Activated CD4-positive, alpha-beta T cell treated with anti-CD3 and anti-CD28 coated beads for 36 hours (primary cell): ENCODE data around the gene GPR17. TPM values are rescaled to one million over a fixed set of nuclear protein-coding genes. Genes with fewer than 3 reads are reported as not detected.

Source experiments
- ATAC-seq: fragments of 200-7000 bp; cut with Tn5 transposase; one replicate; pipeline ENCODE4 v1.10.0; 2021; ENCODE audit warnings: mild to moderate bottlenecking, moderate library complexity
- CTCF ChIA-PET: fragments of 350-600 bp; sonication (Branson Sonifier 250); formaldehyde crosslinking; loops from one replicate; lab custom pipeline; 2021; ENCODE audit warnings: antibody characterized with exemption; lab: Charles Lee
- POLR2A ChIA-PET: fragments of 350-600 bp; sonication (Branson Sonifier 250); formaldehyde crosslinking; loops from one replicate; lab custom pipeline; 2021; ENCODE audit warnings: antibody characterized with exemption, inconsistent platforms; lab: Charles Lee
- DNase-seq: peaks from one replicate; pipeline ENCODE4 v3.0.0-alpha.2; 2020
- H3K27ac Mint-ChIP-seq: one replicate; pipeline ENCODE4 v1.8.0; 2021; ENCODE audit warnings: mixed read lengths
- H3K27me3 Mint-ChIP-seq: one replicate; pipeline ENCODE4 v1.8.0; 2021; ENCODE audit warnings: mixed read lengths
- H3K36me3 Mint-ChIP-seq: one replicate; pipeline ENCODE4 v1.8.0; 2021; ENCODE audit warnings: low read depth, mixed read lengths
- H3K4me1 Mint-ChIP-seq: one replicate; pipeline ENCODE4 v1.8.0; 2021; ENCODE audit warnings: mixed read lengths
- H3K4me3 Mint-ChIP-seq: one replicate; pipeline ENCODE4 v1.8.0; 2021; ENCODE audit warnings: mild to moderate bottlenecking, moderate library complexity, mixed read lengths
- H3K9me3 Mint-ChIP-seq: one replicate; pipeline ENCODE4 v1.8.0; 2021; ENCODE audit warnings: low read depth, mixed read lengths
- intact Hi-C, 2 experiments: fragments of 100-400 bp; cut with DNase I in 1 of 2; cut with micrococcal nuclease in 1 of 2; formaldehyde crosslinking; loops; one replicate each; pipeline versions ENCODE4 v1.14.2 to v1.15.1; 2022 to 2024; cut with DNase I, micrococcal nuclease
- total RNA-seq, 2 experiments: library from RNA; stranded (reverse); gene quantifications; one replicate each; pipeline ENCODE4 v1.2.3, GENCODE V29; 2021

Gene GPR17
- total RNA-seq, 2 experiments from 2014 or later: not detected

DNA sequence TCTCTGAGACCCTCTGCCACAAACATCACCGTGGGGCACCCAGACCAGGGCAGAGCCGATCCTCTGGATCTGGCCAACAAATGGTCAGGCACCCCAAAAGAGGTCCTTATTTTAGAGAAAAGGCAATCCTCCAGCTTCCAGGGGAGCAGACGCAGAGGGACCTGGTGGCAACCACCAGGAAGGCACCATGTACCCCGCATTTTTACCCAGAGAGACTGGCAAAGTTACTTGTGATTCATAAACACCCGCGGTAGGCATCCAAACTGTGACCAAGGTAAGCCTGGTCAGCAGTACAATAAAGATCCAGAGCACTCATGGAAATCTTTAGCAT, 18.9 kb downstream of the GPR17 start:
- no peak overlapping the region for H3K4me3 Mint-ChIP-seq
- ATAC-seq: no peak
- CTCF ChIA-PET: interaction anchor here (1.0 to 2.2 kb wide), 2 partner anchors 15 to 74 kb away, joined by 3 to 5 read pairs; no protein-coding TSS in a partner anchor
- H3K27ac Mint-ChIP-seq: no peak overlapping the region
- intact Hi-C loops: no loop called here
- H3K27me3 Mint-ChIP-seq: peaks cover 35% of the 10 kb centered on the region
- POLR2A ChIA-PET: no interaction called here
- H3K4me1 Mint-ChIP-seq: no peaks in the 10 kb centered on the region
- H3K9me3 Mint-ChIP-seq: no peaks in the 10 kb centered on the region
- DNase-seq: no peak
- H3K36me3 Mint-ChIP-seq: no peaks in the 10 kb centered on the region

GRCh38 chr2:127665267-127665893, 19.4 kb downstream of the GPR17 start:
- H3K4me3 Mint-ChIP-seq: no peak overlapping the region
- ChIA-PET POLR2A (no interaction called here), CTCF (interaction anchor here (1.0 to 2.2 kb wide), 2 partner anchors 15 to 75 kb away, joined by 3 to 5 read pairs; no protein-coding TSS in a partner anchor)
- no peaks in the 10 kb centered on the region for H3K9me3 Mint-ChIP-seq
- no peaks in the 10 kb centered on the region for H3K4me1 Mint-ChIP-seq
- H3K27ac Mint-ChIP-seq: no peak overlapping the region
- no peak for DNase-seq
- no peak for ATAC-seq
- H3K27me3 Mint-ChIP-seq: peaks cover 38% of the 10 kb centered on the region
- no peaks in the 10 kb centered on the region for H3K36me3 Mint-ChIP-seq
- intact Hi-C loops: no loop called here

DNA sequence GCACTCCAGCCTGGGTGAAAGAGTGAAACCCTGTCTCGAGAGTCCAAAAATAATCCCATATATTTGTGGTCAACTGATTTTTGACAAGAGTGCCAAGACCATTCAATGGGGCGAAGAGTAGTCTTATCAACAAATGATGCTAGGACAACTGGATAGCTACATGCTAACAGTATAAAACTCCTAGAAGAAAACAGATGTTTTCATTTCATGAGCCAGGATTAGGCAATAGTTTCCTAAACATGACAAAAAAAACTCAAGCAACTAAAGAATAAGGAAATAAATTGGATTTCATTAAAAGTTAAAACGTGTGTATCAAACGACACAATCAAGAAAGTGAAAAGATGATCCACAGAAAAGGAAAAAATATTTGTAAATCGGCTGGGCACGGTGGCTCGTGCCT, 23.1 kb downstream of the GPR17 start:
- Mint-ChIP-seq H3K4me3 (no peak overlapping the region), H3K27ac (no peak overlapping the region), H3K36me3 (no peaks in the 10 kb centered on the region), H3K4me1 (no peaks in the 10 kb centered on the region), H3K9me3 (no peaks in the 10 kb centered on the region), H3K27me3 (peaks cover 35% of the 10 kb centered on the region)
- DNase-seq: no peak
- ChIA-PET POLR2A (interaction anchor here (0.7 kb wide), 2 partner anchors 64 to 117 kb away, joined by 3 read pairs; no protein-coding TSS in a partner anchor), CTCF (no interaction called here)
- ATAC-seq: no peak
- intact Hi-C loops: no loop called here

GRCh38 chr2:127670055-127670956, 24.4 kb downstream of the GPR17 start:
- Mint-ChIP-seq H3K4me1 (peaks cover 5% of the 10 kb centered on the region), H3K27ac (no peak overlapping the region), H3K4me3 (no peak overlapping the region), H3K27me3 (peaks cover 34% of the 10 kb centered on the region), H3K9me3 (no peaks in the 10 kb centered on the region), H3K36me3 (no peaks in the 10 kb centered on the region)
- ChIA-PET CTCF (no interaction called here), POLR2A (no interaction called here)
- intact Hi-C loops: no loop called here
- no peak for ATAC-seq
- no peak for DNase-seq

DNA sequence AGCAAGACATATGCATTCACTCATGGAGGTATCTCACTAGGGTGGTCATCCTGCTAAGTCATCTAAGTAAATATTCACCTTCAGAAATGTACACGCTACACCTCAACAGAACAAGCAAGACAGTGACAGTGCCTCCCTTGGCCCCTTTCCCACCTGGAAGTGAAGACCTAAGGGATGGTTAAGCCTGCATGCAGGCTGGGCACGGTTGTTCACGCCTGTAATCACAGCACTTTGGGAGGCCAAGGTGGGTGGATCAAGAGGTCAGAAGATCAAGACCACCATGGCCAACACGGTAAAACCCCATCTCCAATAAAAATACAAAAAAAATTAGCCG, 25.0 kb downstream of the GPR17 start:
- no peak for DNase-seq
- H3K4me1 Mint-ChIP-seq: peaks cover 7% of the 10 kb centered on the region
- ChIA-PET CTCF (no interaction called here), POLR2A (no interaction called here)
- peaks cover 35% of the 10 kb centered on the region for H3K27me3 Mint-ChIP-seq
- H3K27ac Mint-ChIP-seq: no peak overlapping the region
- no peak for ATAC-seq
- intact Hi-C loops: no loop called here
- H3K36me3 Mint-ChIP-seq: no peaks in the 10 kb centered on the region
- no peak overlapping the region for H3K4me3 Mint-ChIP-seq
- H3K9me3 Mint-ChIP-seq: no peaks in the 10 kb centered on the region

DNA sequence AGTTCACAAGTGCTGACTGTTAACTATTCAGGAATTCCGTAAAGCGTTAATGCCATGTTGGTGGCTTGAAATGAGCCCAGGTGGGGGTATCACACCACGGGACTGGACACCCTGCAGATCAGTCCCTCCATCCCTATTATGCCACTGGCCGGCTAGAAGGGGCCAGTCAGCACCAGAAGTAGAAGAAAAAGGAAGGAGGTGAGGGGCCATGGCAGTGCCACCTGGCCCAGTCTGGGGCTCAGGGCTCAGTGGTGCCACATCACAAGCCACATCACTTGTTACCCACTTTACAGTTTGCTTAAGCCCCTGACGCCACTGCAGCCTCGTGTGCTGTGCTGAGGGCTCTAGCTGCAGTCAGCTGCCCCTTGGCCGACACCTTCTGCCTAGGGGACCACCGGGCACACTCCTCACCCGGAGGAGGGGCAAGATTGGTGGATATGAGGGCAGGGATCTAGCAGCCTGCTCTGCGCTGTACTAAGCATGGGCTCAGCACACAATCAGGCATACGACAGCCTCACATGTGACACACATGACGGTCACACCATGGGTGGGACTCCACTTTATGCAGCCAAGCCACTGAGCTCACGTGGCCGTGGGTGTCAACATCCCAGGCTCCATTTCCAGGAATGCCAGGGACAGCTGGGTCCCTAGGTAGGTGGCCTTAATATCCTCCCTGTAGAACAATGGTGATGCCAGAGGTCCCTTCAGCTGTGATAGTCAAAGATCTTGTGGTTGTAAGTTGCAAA, 25.8 kb downstream of the GPR17 start:
- DNase-seq (no peak), ATAC-seq (no peak)
- intact Hi-C loops: no loop called here
- no peak overlapping the region for H3K4me3 Mint-ChIP-seq
- no peaks in the 10 kb centered on the region for H3K36me3 Mint-ChIP-seq
- ChIA-PET POLR2A (no interaction called here), CTCF (interaction anchor here (1.6 kb wide), 1 partner anchor 18 kb away, joined by 6 read pairs; no protein-coding TSS in a partner anchor)
- H3K4me1 Mint-ChIP-seq: peaks cover 7% of the 10 kb centered on the region
- H3K9me3 Mint-ChIP-seq: no peaks in the 10 kb centered on the region
- peaks cover 35% of the 10 kb centered on the region for H3K27me3 Mint-ChIP-seq
- no peak overlapping the region for H3K27ac Mint-ChIP-seq

DNA sequence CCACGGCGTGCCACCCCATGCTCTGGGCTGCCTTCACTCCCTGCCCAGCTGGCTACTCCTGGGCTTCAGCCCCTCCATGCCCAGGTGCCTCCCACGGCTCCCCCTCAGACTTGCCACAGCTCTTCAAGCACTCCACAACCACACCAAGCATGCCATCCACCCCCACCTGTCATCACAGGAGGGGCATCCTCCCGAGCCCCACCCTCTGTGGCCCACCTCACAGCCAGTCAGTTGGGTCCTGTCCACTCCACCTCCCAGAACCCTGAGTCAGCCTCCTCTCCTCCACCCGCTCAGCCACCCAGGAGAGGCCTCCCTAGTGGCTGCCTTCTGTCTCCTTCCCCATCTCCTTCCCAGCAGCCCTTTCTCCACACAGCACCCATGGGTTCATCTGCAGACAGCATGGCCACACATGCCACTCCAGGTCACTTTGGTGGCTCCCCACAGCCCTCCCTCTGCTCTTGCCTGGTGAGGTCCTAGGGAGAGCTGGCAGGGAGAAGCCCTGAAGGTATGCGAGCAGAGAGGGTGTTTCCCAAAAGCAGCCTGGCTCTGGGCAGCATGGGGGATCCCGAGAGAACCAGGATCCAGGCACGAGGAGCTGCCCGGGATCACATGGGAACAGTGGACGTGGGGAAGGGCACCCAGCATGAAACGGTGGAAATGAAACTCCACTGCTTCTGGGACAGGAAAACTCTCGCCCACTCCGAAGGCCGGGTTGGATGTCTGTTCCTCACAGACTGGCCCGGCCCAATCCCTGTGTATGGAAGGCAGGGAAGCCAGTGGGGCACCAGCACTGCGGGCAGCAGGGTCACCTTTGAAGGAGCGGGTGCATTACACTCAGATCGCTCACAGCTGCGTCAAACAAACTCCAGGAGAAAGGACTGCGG, 26.6 kb downstream of the GPR17 start:
- ChIA-PET POLR2A (no interaction called here), CTCF (interaction anchor here (1.6 kb wide), 1 partner anchor 19 kb away, joined by 6 read pairs; no protein-coding TSS in a partner anchor)
- H3K4me3 Mint-ChIP-seq: no peak overlapping the region
- ATAC-seq: no peak
- peaks cover 7% of the 10 kb centered on the region for H3K4me1 Mint-ChIP-seq
- H3K27ac Mint-ChIP-seq: no peak overlapping the region
- intact Hi-C loops: no loop called here
- H3K27me3 Mint-ChIP-seq: peaks cover 37% of the 10 kb centered on the region
- no peaks in the 10 kb centered on the region for H3K36me3 Mint-ChIP-seq
- DNase-seq: no peak
- H3K9me3 Mint-ChIP-seq: no peaks in the 10 kb centered on the region

GRCh38 chr2:127673291-127674069, 27.5 kb downstream of the GPR17 start:
- H3K4me1 Mint-ChIP-seq: peaks cover 7% of the 10 kb centered on the region
- H3K4me3 Mint-ChIP-seq: no peak overlapping the region
- intact Hi-C loops: no loop called here
- no peak overlapping the region for H3K27ac Mint-ChIP-seq
- DNase-seq (no peak), ATAC-seq (no peak)
- H3K36me3 Mint-ChIP-seq: no peaks in the 10 kb centered on the region
- ChIA-PET POLR2A (no interaction called here), CTCF (interaction anchor here (1.6 kb wide), 1 partner anchor 20 kb away, joined by 6 read pairs; no protein-coding TSS in a partner anchor)
- H3K27me3 Mint-ChIP-seq: peaks cover 41% of the 10 kb centered on the region
- H3K9me3 Mint-ChIP-seq: no peaks in the 10 kb centered on the region

GRCh38 chr2:127674241-127675209, 28.6 kb downstream of the GPR17 start:
- peaks cover 42% of the 10 kb centered on the region for H3K27me3 Mint-ChIP-seq
- intact Hi-C loops: no loop called here
- peaks cover 7% of the 10 kb centered on the region for H3K4me1 Mint-ChIP-seq
- no peaks in the 10 kb centered on the region for H3K36me3 Mint-ChIP-seq
- peak; percentile 67 for ATAC-seq
- no peaks in the 10 kb centered on the region for H3K9me3 Mint-ChIP-seq
- CTCF ChIA-PET: interaction anchor here (1.0 kb wide), 1 partner anchor 25 kb away, joined by 3 read pairs; no protein-coding TSS in a partner anchor
- POLR2A ChIA-PET: interaction anchor here (0.6 kb wide), 1 partner anchor 156 kb away, joined by 3 read pairs; no protein-coding TSS in a partner anchor
- H3K4me3 Mint-ChIP-seq: peak overlapping the region; percentile 57
- H3K27ac Mint-ChIP-seq: no peak overlapping the region
- DNase-seq: peak; percentile 52
